Lung (tissue), 16 donors: ENCODE measurements around the gene CKMT1B. TPM values are rescaled to one million over a fixed set of nuclear protein-coding genes. Genes with fewer than 3 reads are reported as not detected.
A peak's percentile ranks its signal among the peaks of the same experiment; 100 is the strongest.
"Not testable (repeated sequence)": the region's sequence is repeated elsewhere in the genome, so short reads cannot be mapped to it uniquely, and the experiment has no call there.

Experiments
- ATAC-seq: fragments of 200-7000 bp; cut with Tn5 transposase; one replicate; pipeline ENCODE4 v1.9.1; 2020; ENCODE audit warnings: moderate number of reproducible peaks; ENCODE audit not compliant: insufficient read depth, low FRiP score
- DNase-seq, 3 donors: peaks; one replicate each; pipeline ENCODE4 v3.0.0-alpha.2; 2013 to 2017
- H3K27ac ChIP-seq, 2 donors: one replicate each; pipeline ENCODE4 v1.5.1; 2013; ENCODE audit warnings: mild to moderate bottlenecking in 2 of 2, moderate library complexity in 2 of 2, control low read depth in 1 of 2, inconsistent platforms in 1 of 2, low read depth in 1 of 2, low read length in 1 of 2
- H3K27me3 ChIP-seq, 3 donors: one replicate each; pipeline ENCODE4 v1.5.1; 2013; ENCODE audit warnings: low read length in 2 of 3; ENCODE audit not compliant: control insufficient read depth in 3 of 3, insufficient read depth in 3 of 3
- H3K36me3 ChIP-seq, 4 donors: one replicate each; pipeline ENCODE4 v1.5.1; 2013; ENCODE audit warnings: low read length in 4 of 4, mild to moderate bottlenecking in 1 of 4, moderate library complexity in 1 of 4; ENCODE audit not compliant: control insufficient read depth in 4 of 4, insufficient read depth in 4 of 4
- H3K4me1 ChIP-seq, 5 donors: one replicate each; pipeline ENCODE4 v1.5.1; 2013; ENCODE audit warnings: low read length in 5 of 5, mild to moderate bottlenecking in 2 of 5, moderate library complexity in 1 of 5; ENCODE audit not compliant: control insufficient read depth in 5 of 5, insufficient read depth in 5 of 5
- H3K4me3 ChIP-seq: one replicate; pipeline ENCODE4 v1.5.1; 2013; ENCODE audit warnings: mild to moderate bottlenecking, control low read depth, moderate library complexity
- H3K9ac ChIP-seq, 2 donors: one replicate each; pipeline ENCODE4 v1.5.1; 2013; ENCODE audit warnings: low read length in 2 of 2, control low read depth in 1 of 2; ENCODE audit not compliant: insufficient read depth in 1 of 2
- H3K9me3 ChIP-seq, 4 donors: one replicate each; pipeline ENCODE4 v1.5.1; 2013; ENCODE audit warnings: low read length in 3 of 4, mild to moderate bottlenecking in 1 of 4, moderate library complexity in 1 of 4; ENCODE audit not compliant: control insufficient read depth in 4 of 4, insufficient read depth in 3 of 4
- CTCF ChIP-seq: IDR thresholded peaks from 2 replicates; pipeline ENCODE4 v1.5.1; 2012; ENCODE audit warnings: mild to moderate bottlenecking; ENCODE audit errors: control extremely low read depth, extremely low read depth
- WGBS, 2 donors: extraction: QIAGEN DNeasy Blood & Tissue Kit; methylation state at CpG; one replicate each; pipeline ENCODE4 v1.1.7; 2013; 5-methylcytosine and 5-hydroxymethylcytosine counted together
- long read RNA-seq, 5 donors: transcript quantifications; one replicate each; lab custom pipeline, GENCODE V29; 2026
- polyA plus RNA-seq, 2 donors: library from polyadenylated mRNA; stranded (reverse); fragments of 200-250 nt; gene quantifications; one replicate each; pipeline ENCODE4 v1.2.1, GENCODE V29; 2013
- total RNA-seq, 2 donors: library from RNA; depleted of rRNA in 1 of 2; stranded (reverse); fragments of >200 nt in 1 of 2; gene quantifications; one replicate each; pipeline ENCODE4 v1.2.1, GENCODE V29; 2014 to 2021
- donor health status: control.
- donor health status: control.
- donor health status: Bipolar disorder and iron deficiency.
- donor health status: healthy.
- donor health status: DM: yes; HTN: yes; CAD: no.

The CKMT1B gene
- 1 to 10 TPM in 1 of 2 donors, not detected in 1; 6.9 TPM for total RNA-seq
- polyA plus RNA-seq: 1 to 10 TPM; 2.6 to 4.2 TPM
- long read RNA-seq, donor 1: 0 reads
- long read RNA-seq, donor 2: 0 reads
- long read RNA-seq, donor 3: 0 reads
- long read RNA-seq, donor 4: 0 reads
- long read RNA-seq, donor 5: 0 reads

DNA sequence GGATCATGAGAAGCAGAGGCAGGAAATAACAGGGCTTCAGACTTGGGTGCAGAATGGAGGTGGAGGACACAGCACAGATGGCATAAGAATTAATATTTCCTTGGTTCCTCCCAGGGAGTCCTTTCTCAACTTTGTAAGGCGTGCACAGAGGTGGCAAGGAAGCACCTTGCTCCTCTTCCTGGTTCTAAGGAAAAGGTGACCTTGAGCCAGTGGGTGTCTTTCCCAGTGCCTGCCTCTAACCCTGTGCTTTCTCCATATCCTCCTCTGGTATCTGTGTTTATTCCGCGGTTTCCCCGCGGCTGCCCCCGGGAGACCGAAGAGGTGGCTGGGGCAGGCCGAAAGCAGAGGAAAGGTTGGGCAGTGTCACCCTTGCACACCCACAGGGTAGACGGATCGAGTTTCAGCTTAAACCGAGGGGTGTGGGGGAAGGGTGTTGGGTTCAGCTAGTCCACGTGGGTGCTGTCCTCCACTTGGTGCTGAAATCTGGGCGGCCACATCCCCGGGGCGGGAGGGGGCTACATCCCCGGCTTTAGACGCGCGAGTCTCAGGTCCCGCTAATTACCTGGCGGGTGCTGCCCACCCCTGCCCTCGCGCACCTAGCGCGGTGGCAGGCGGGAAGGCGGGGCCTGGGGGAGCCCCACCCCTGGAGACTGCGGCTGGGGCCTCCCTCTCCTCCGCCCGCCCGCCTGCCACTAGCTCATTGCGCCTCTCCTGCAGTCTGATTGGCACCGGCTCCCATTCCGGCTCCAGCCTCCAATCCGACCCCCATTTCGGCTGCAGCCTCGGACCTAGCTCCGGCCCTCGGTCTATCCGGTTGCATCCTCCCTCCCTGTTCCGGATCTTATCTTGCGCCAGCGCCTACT, at the start of gene CKMT1B:
CKMT1B (plus strand) TSS at position 700 of the 863 bp plus-strand sequence. CDS start 192 bp downstream, outside the sequence.
- H3K27ac ChIP-seq, H3K4me3 ChIP-seq, H3K36me3 ChIP-seq, H3K9ac ChIP-seq, H3K27me3 ChIP-seq, H3K9me3 ChIP-seq, H3K4me1 ChIP-seq, DNase-seq: not testable (repeated sequence)
- WGBS, 2 donors: no CpG with 5 or more reads among the region's 43 CpGs
- ATAC-seq: peak; percentile 36

DNA sequence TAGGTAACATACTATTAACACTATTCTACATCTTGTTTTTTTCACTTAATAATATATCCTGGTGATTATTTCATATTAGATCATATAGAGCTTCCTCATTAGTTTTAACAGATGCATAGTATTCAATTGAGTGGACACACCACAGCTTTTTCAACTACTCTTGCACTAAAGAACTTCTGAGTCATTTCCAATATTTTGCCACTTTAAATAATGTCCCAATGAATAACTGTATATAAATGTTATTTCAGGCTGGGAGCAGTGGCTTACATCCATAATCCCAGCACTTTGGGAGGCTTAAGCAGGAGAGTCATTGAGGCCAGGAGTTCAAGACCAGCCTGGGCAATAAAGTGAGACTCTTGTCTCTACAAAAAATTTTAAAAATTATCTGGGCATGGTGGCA, 49.6 kb upstream of the CKMT1B start:
- Histone ChIP-seq H3K4me3 (no peak overlapping the region), H3K4me1 (no peaks in the 10 kb centered on the region), H3K27ac (no peak overlapping the region), H3K9ac (no peak overlapping the region), H3K9me3 (no peaks in the 10 kb centered on the region), H3K36me3 (peaks cover 0 to 2% (median 0%) of the 10 kb centered on the region in 4 donors), H3K27me3 (no peaks in the 10 kb centered on the region)
- no peak for DNase-seq
- no peak for TF ChIP-seq CTCF
- ATAC-seq: no peak

DNA sequence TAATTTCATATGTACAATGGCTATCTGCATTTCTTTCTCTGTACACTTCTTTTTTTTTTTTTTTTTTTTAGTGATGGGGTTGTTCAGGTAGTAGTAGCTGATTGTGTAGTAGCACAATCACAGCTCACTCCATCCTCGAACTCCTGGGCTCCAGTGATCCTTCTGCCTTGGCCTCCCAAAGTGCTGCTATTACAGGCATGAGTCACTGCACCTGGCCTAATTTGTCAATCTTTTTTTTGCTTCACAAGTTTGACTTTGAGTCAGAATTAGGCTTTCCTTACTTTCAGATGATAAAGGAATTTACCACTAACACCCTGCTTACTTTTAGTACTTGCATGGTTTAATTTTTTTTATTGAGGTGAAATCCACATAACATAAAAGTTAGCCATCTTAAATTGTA, 48.4 kb upstream of the CKMT1B start:
- 100% methylated on average over 1 of the region's 1 CpG for WGBS, 2 donors
- Histone ChIP-seq H3K27me3 (no peaks in the 10 kb centered on the region), H3K36me3 (peaks cover 0 to 2% (median 0%) of the 10 kb centered on the region in 4 donors), H3K9ac (no peak overlapping the region), H3K27ac (no peak overlapping the region), H3K4me3 (no peak overlapping the region), H3K9me3 (no peaks in the 10 kb centered on the region), H3K4me1 (no peaks in the 10 kb centered on the region)
- DNase-seq (no peak), ATAC-seq (no peak)
- TF ChIP-seq CTCF: no peak

GRCh38 chr15:43547539-43547938, 46.3 kb upstream of the CKMT1B start:
- ATAC-seq (no peak), DNase-seq (no peak)
- no peaks in the 10 kb centered on the region for H3K9me3 ChIP-seq
- peaks cover 0 to 2% (median 0%) of the 10 kb centered on the region in 4 donors for H3K36me3 ChIP-seq
- H3K4me3 ChIP-seq: no peak overlapping the region
- no peak for TF ChIP-seq CTCF
- no peak overlapping the region for H3K9ac ChIP-seq
- WGBS, 2 donors: 98 to 100% methylated on average over 2 of the region's 2 CpGs
- H3K27ac ChIP-seq: no peak overlapping the region
- no peaks in the 10 kb centered on the region for H3K4me1 ChIP-seq
- H3K27me3 ChIP-seq: no peaks in the 10 kb centered on the region
